Stimulated activated CD8-positive, alpha-beta memory T cell treated with anti-CD3 and anti-CD28 coated beads, Interleukin-15, amount 100 ng/mL, for 1 hour (primary cell): ENCODE results near the gene THAP10.
"Not testable (repeated sequence)": the region's sequence is repeated elsewhere in the genome, so short reads cannot be mapped to it uniquely, and the experiment has no call there.

Experiments
- DNase-seq: peaks from one replicate; pipeline ENCODE4 v3.0.0-alpha.2; 2020; ENCODE audit warnings: low read depth

The THAP10 gene

GRCh38 chr15:70876683-70877082 lies 15.6 kb downstream of the THAP10 start:
- no peak for DNase-seq

GRCh38 chr15:70876011-70876410 lies 16.2 kb downstream of the THAP10 start:
- DNase-seq = no peak

DNA sequence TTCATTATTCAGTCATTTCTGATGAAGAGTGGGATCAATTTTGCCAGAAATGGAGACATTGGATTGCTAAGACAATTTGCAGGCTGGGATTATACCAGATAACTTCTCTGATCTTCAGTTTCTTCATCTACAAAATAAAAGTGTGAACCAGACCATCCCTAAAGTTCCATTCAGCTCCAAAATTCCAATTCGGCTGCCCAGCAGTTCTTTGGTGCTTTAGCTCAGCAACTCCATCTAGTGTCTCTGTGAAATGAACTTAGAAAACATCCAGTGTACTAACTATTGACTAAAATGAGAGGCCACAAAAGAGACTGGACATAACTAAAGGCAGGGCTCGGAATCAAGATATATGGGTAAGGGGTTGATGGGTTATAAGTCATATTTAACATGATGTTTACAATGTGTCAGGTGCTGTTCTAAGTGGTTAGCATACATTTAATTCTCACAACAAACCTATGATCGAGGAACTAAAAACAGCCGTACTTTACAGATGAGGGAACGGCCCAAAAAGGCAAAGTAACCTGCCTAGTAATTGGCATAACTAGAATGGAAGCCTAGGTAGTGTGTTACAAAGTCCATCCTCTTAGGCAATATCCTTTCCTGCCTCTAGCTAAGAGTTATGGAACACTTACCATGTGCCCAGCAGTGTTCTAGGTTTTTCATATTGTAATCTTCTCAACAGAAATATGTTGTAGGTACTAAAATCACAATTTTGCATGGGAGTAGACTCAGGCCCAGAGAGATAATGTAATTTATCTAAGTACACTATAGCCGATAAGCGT lies 17.0 kb downstream of the THAP10 start:
- no peak for DNase-seq

- no peak for DNase-seq
Measured at GRCh38 chr15:70873232-70874054, 18.8 kb downstream of the THAP10 start.

DNA sequence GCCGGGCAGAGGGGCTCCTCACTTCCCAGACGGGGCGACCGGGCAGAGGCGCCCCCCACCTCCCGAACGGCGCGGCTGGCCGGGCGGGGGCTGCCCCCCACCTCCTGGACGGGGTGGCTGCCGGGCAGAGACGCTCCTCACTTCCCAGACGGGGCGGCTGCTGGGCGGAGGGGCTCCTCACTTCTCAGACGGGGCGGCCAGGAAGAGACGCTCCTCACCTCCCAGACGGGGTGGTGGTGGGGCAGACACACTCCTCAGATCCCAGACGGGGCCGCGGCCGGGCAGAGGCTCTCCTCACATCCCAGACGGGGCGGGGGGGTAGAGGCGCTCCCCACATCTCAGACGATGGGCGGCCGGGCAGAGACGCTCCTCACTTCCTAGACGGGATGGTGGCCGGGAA lies 20.7 kb downstream of the THAP10 start:
- DNase-seq = not testable (repeated sequence)

DNA sequence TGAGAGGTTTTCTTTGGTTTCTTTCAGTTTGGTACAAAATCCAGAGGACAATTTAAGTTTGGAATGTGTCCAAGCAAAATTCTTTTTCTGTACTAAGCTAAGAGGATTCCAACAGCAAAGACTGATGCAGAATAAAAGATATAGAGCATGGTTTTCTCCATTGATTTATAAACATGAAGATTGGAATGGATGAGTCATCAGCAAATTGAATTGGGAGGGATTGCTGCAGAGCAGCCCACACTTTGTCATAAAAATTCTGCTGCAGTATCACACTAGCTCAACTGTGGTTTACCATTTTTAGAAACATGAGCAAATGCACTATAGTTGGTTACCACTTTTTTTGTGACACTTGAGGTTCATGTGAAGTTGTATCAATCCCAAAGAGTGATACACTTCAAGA lies 22.2 kb downstream of the THAP10 start:
- DNase-seq = no peak

DNA sequence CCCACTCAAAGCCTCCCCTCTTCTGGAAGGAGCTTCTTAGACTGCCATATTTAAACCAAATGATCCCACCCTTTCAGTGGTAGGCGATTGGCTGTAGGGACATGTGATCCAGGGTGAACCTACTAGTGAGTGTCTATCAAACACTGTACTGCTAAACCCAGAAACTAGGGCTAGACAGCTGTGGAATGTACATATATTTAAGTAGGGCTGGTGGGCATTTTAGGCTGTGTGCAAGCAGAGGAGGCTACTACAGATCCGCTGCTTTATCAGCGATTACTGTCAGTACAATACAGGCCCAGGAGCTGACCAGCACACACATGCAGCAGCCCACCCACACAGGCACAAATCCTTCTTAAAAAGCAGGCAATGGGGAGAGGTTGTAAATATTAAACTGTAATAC lies 22.9 kb downstream of the THAP10 start:
- no peak for DNase-seq

DNA sequence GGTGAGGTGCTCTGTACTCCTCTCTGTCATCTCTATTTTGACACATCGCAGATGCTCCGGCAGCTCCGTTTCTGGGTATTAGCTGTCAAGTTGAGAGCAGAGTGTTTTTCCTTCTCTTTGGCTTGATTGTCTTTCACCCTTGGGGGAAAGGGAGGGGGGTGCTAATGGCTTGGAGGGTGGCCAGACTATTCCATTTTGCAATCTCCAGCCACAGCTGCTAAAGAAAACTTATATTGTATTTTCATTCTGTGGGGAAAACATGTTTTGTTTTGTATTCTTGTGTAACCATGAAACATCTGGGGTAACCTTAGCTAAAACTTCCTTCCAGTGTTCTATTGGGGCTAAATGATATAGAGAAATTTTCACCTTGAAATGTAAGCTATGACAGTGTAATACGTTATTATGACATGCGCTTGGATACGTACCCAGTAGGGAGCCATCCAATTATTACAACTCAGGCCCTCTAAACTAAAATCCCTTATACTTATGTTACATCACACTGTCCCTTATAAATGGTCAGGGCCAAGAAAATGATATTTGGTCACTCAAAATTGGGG lies 24.2 kb downstream of the THAP10 start:
- DNase-seq = no peak

DNA sequence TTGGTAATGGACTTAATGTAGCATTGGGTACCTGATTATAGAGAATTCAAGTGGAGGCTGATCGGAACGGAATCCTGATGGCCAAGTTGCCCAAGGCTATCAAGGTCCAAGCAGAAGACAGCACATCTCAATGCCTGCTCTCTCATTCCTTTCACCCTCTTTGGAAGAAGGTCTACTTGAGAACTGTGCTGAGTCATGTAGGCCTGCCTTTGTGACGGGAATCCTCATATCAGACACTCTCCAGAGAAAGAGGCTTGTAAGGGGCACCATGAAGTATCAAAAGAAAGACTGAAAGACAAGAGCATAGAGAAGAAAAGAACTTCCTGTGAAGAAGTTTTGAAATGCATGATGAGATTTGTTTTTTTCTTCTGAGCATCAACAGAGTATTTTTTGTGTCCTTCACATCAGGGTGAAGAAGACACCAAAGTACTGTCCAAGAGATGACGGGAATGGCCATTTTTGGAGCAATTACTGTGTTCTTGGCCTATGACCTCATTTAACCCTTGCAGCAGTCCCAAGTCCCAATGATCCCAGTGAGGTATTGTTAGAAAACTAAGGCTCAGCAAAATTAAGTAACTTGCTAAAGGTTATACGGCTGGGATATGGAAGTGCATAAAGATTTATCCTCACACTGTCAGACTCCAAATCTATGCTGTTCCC lies 25.1 kb downstream of the THAP10 start:
- DNase-seq = no peak

GRCh38 chr15:70863450-70864218 lies 28.6 kb downstream of the THAP10 start:
- DNase-seq = no peak

DNA sequence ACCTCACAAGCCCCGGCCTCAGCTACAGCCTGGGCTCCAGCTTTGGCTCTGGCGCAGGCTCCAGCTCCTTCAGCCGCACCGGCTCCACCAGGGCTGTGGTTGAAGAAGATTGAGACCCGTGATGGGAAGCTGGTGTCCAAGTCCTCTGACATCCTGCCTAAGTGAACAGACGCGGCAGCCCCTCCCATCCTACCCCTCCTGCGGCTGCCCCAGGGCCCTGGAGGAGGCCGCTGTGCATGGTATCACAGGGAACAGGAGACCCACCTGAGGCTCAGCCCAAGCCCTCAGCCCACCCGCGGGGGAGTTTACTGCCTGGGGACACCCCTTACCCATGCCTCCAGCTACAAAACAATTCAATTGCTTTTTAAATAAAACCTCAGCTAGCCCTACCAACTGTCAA lies 32.2 kb downstream of the THAP10 start:
- DNase-seq = no peak

DNA sequence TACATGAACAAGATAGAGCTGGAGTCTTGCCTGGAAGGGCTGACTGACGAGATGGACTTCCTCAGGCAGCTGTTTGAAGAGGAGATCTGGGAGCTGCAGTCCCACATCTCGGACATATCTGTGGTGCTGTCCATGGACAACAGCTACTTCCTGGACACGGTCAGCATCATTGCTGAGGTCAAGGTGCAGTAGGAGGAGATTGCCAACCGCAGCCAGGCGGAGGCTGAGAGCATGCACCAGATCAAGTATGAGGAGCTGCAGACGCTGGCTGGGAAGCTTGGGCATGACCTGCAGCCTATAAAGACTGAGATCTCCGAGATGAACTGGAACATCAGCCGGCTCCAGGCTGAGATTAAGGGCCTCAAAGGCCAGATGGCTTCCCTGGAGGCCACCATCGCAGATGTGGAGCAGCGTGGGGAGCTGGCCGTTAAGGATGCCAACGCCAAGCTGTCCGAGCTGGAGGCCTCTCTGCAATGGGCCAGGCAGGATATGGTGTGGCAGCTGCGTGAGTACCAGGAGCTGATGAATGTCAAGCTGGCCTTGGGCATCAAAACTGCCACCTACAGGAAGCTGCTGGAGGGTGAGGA lies 32.8 kb downstream of the THAP10 start:
- no peak for DNase-seq

DNA sequence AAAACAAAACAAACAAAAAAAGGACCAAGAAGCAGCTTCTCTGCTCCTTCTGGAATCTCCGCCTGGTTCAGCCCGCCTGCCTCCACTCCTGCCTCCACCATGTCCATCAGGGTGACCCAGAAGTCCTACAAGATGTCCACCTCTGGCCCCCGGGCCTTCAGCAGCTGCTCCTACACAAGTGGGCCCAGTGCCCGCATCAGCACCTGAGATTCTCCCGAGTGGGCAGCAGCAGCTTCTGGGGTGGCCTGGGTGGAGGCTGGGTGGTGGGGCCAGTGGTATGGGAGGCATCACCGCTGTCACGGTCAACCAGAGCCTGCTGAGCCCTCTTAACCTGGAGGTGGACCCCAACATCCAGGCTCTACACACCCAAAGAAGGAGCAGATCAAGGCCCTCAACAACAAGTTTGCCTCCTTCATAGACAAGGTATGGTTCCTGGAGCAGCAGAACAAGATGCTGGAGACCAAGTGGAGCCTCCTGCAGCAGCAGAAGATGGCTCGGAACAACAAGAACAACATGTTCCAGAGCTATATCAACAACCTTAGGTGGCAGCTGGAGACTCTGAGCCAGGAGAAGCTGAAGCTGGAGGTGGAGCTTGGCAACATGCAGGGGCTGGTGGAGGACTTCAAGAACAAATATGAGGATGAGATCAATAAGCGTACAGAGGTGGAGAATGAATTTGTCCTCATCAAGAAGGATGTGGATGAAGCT lies 33.5 kb downstream of the THAP10 start:
- DNase-seq = not testable (repeated sequence)

- DNase-seq = no peak
Measured at GRCh38 chr15:70857562-70858285, 34.5 kb downstream of the THAP10 start.

- DNase-seq = no peak
Measured at GRCh38 chr15:70856884-70857561, 35.2 kb downstream of the THAP10 start.

GRCh38 chr15:70856177-70856883 lies 35.9 kb downstream of the THAP10 start:
- DNase-seq = no peak

- DNase-seq = no peak
Measured at GRCh38 chr15:70855764-70856163, 36.5 kb downstream of the THAP10 start.

GRCh38 chr15:70854666-70854976 lies 37.6 kb downstream of the THAP10 start:
- no peak for DNase-seq
